GM12878 (cell line): ENCODE results near the gene TBC1D8. TPM values are rescaled to one million over a fixed set of nuclear protein-coding genes. Genes with fewer than 3 reads are reported as not detected.

Experiments used
- ATAC-seq: fragments of 200-7000 bp; cut with Tn5 transposase; 3 replicates; pipeline ENCODE4 v1.9.1; 2020; ENCODE audit warnings: mild to moderate bottlenecking, moderate library complexity
- BruUV-seq: library from RNA; stranded (reverse); fragments of 400-500 nt; replicated peaks from 2 replicates; lab custom pipeline; 2021; lab: Mats Ljungman, UMichigan
- CTCF ChIA-PET: fragments of 300-600 bp; sonication (Branson Sonifier 250); formaldehyde crosslinking; extraction: SDS; loops from one replicate; lab custom pipeline; 2021; ENCODE audit warnings: inconsistent platforms; lab: Yijun Ruan, JAX
- POLR2A ChIA-PET: fragments of 350-600 bp; formaldehyde crosslinking; extraction: SDS; loops from one replicate; lab custom pipeline; 2021; ENCODE audit warnings: inconsistent platforms; lab: Charles Lee
- RAD21 ChIA-PET: fragments of 300-600 bp; sonication (Branson Sonifier 250); formaldehyde crosslinking; loops from one replicate; lab custom pipeline; 2023; ENCODE audit warnings: antibody characterized with exemption; ENCODE audit not compliant: unreplicated experiment; lab: Charles Lee
- SMC1A ChIA-PET: fragments of 300-600 bp; sonication (Branson Sonifier 250); formaldehyde crosslinking; loops from one replicate; lab custom pipeline; 2023; ENCODE audit not compliant: unreplicated experiment, uncharacterized antibody; lab: Charles Lee
- DNase-seq: peaks from one replicate; pipeline ENCODE4 v3.0.0-alpha.2; 2011; ENCODE audit warnings: low read depth, low spot score
- FAIRE-seq: peaks from 3 replicates; lab custom pipeline; 2011; peaks lifted over from hg19 to GRCh38; lab: Jason Lieb, UNC
- H2AFZ ChIP-seq: 2 replicates; pipeline ENCODE4 v1.6.0; 2011; ENCODE audit warnings: low read depth, low read length, control low read depth; ENCODE audit not compliant: control insufficient read depth
- H3K27ac ChIP-seq: 2 replicates; pipeline ENCODE4 v1.5.1; 2011; ENCODE audit warnings: control low read depth; ENCODE audit not compliant: control insufficient read depth, insufficient read depth
- H3K27me3 ChIP-seq, 2 experiments: replicated peaks in 1 of 2; 2 replicates each; pipeline versions ENCODE4 v1.6.0 to v1.6.1; 2011; ENCODE audit warnings: low read length in 1 of 2; ENCODE audit not compliant: control insufficient read depth in 2 of 2, insufficient read depth in 2 of 2
- H3K36me3 ChIP-seq, 2 experiments: 2 replicates each; pipeline ENCODE4 v1.5.1; 2011; ENCODE audit warnings: low read length in 1 of 2; ENCODE audit not compliant: control insufficient read depth in 2 of 2, insufficient read depth in 2 of 2
- H3K4me1 ChIP-seq: 2 replicates; pipeline ENCODE4 v1.6.1; 2011; ENCODE audit warnings: mild to moderate bottlenecking, low read length, moderate library complexity, mixed read lengths; ENCODE audit not compliant: control insufficient read depth, insufficient read depth
- H3K4me2 ChIP-seq: 2 replicates; pipeline ENCODE4 v1.6.0; 2011; ENCODE audit warnings: control low read depth; ENCODE audit not compliant: control insufficient read depth, insufficient read depth
- H3K4me3 ChIP-seq: fragments of 200-600 bp; sonication (generic); 2 replicates; pipeline ENCODE4 v1.5.1; 2016
- H3K79me2 ChIP-seq: 2 replicates; pipeline ENCODE4 v1.6.0; 2011; ENCODE audit warnings: low read length; ENCODE audit not compliant: control insufficient read depth, insufficient read depth
- H3K9ac ChIP-seq: 2 replicates; pipeline ENCODE4 v1.8.0; 2011; ENCODE audit warnings: low read length, control low read depth, mixed read lengths; ENCODE audit not compliant: control insufficient read depth, insufficient read depth
- H3K9me3 ChIP-seq: replicated peaks from 3 replicates; pipeline ENCODE4 v1.5.1; 2011; ENCODE audit warnings: mild to moderate bottlenecking, low read length; ENCODE audit not compliant: control insufficient read depth, insufficient read depth
- H4K20me1 ChIP-seq: 2 replicates; pipeline ENCODE4 v1.6.0; 2011; ENCODE audit not compliant: control insufficient read depth, insufficient read depth
- BCLAF1 ChIP-seq: fragments of 450-650 bp; IDR thresholded peaks from 2 replicates; pipeline ENCODE4 v1.6.1; 2017; ENCODE audit warnings: antibody characterized with exemption, mild to moderate bottlenecking, moderate library complexity
- CEBPB ChIP-seq, 2 experiments: fragments of 150-350 bp in 1 of 2; IDR thresholded peaks; 2 replicates each; pipeline ENCODE4 v1.6.1; 2012 to 2014; ENCODE audit warnings: low read depth in 2 of 2, low read length in 2 of 2, borderline replicate concordance in 1 of 2, inconsistent platforms in 1 of 2
- CHD2 ChIP-seq: IDR thresholded peaks from 2 replicates; pipeline ENCODE4 v1.6.1; 2011; ENCODE audit warnings: low read depth, low read length, improper control_type of control experiment, borderline replicate concordance
- CTCF ChIP-seq, 3 experiments: IDR thresholded peaks in 2 of 3; conservative IDR thresholded peaks in 1 of 3; 2 replicates each; pipeline ENCODE4 v1.5.1; 2011; ENCODE audit warnings: low read depth in 3 of 3, low read length in 3 of 3, mild to moderate bottlenecking in 3 of 3, control low read depth in 2 of 3, moderate library complexity in 2 of 3, inconsistent platforms in 1 of 3, mixed read lengths in 1 of 3; ENCODE audit not compliant: control insufficient read depth in 2 of 3, insufficient read depth in 1 of 3; ENCODE audit errors: extremely low read depth in 1 of 3
- DPF2 ChIP-seq: fragments of 450-650 bp; IDR thresholded peaks from 2 replicates; pipeline ENCODE4 v1.6.1; 2017; ENCODE audit warnings: mild to moderate bottlenecking
- ESRRA ChIP-seq: IDR thresholded peaks from 2 replicates; pipeline ENCODE4 v1.6.1; 2012; ENCODE audit warnings: mild to moderate bottlenecking, low read length, improper control_type of control experiment
- HDGF ChIP-seq: fragments of 450-650 bp; IDR thresholded peaks from 2 replicates; pipeline ENCODE4 v1.6.1; 2016; ENCODE audit warnings: antibody characterized with exemption
- MEF2A ChIP-seq: IDR thresholded peaks from 2 replicates; pipeline ENCODE4 v1.6.1; 2011; ENCODE audit warnings: low read depth, mild to moderate bottlenecking, low read length, moderate library complexity; ENCODE audit not compliant: insufficient read depth
- NBN ChIP-seq: fragments of 450-650 bp; IDR thresholded peaks from 2 replicates; pipeline ENCODE4 v1.6.1; 2016
- NRF1 ChIP-seq: conservative IDR thresholded peaks from 2 replicates; pipeline ENCODE4 v1.6.1; 2011; ENCODE audit warnings: mild to moderate bottlenecking, low read depth, low read length, improper control_type of control experiment
- PAX8 ChIP-seq: fragments of 450-650 bp; IDR thresholded peaks from 2 replicates; pipeline ENCODE4 v1.6.1; 2017; ENCODE audit warnings: mild to moderate bottlenecking, moderate library complexity
- POLR2AphosphoS2 ChIP-seq: IDR thresholded peaks from 2 replicates; pipeline ENCODE4 v1.6.1; 2011; ENCODE audit warnings: low read depth, mild to moderate bottlenecking, low read length, improper control_type of control experiment, moderate library complexity
- POU2F2 ChIP-seq: IDR thresholded peaks from 3 replicates; pipeline ENCODE4 v1.6.1; 2011; ENCODE audit warnings: low read depth, mild to moderate bottlenecking, low read length, borderline replicate concordance
- SREBF2 ChIP-seq: IDR thresholded peaks from 2 replicates; pipeline ENCODE4 v1.6.1; 2012; ENCODE audit warnings: mild to moderate bottlenecking, low read length
- SRF ChIP-seq, 2 experiments: IDR thresholded peaks; 2 replicates each; pipeline ENCODE4 v1.6.1; 2011; ENCODE audit warnings: low read depth in 2 of 2, low read length in 2 of 2, mild to moderate bottlenecking in 1 of 2, moderate library complexity in 1 of 2
- STAT1 ChIP-seq: fragments of 450-650 bp; conservative IDR thresholded peaks from 2 replicates; pipeline ENCODE4 v1.6.1; 2014; ENCODE audit warnings: antibody characterized with exemption, mild to moderate bottlenecking
- TCF7 ChIP-seq: IDR thresholded peaks from 2 replicates; pipeline ENCODE4 v1.6.1; 2014; ENCODE audit warnings: antibody characterized with exemption, borderline replicate concordance
- USF2 ChIP-seq: IDR thresholded peaks from 2 replicates; pipeline ENCODE4 v1.6.1; 2011; ENCODE audit warnings: low read depth, low read length, improper control_type of control experiment, borderline replicate concordance
- WGBS: methylation state at CpG from one replicate; pipeline ENCODE4 v1.1.6; 2016; ENCODE audit warnings: low lambda C conversion rate; ENCODE audit not compliant: insufficient replicate concordance, insufficient coverage; ENCODE audit errors: missing lambda C conversion rate; 5-methylcytosine and 5-hydroxymethylcytosine counted together
- in situ Hi-C: fragments of 300-500 bp; cut with MboI; formaldehyde crosslinking; loops from 9 replicates; pipeline ENCODE4 v1.14.3; 2018; ENCODE audit warnings: mixed read lengths
- intact Hi-C: fragments of 100-400 bp; cut with micrococcal nuclease; formaldehyde crosslinking; loops from one replicate; pipeline ENCODE4 v1.14.2; 2022; ENCODE audit not compliant: unreplicated experiment
- polyA plus RNA-seq, 11 experiments: library from polyadenylated mRNA; depleted of rRNA in 4 of 11; unstranded in 6 of 11; stranded (reverse) in 5 of 11; fragments of >200 nt; fragmentation: Nextera tagmentation in 4 of 11; fragmentation: Illumina TruSeq in 1 of 11; extraction: Ambion mirVana in 4 of 11; extraction: Trizol in 1 of 11; gene quantifications; 1 replicate in 1 of 11; 2 replicates in 10 of 11; pipeline versions ENCODE4 v1.2.1 to v1.2.3, GENCODE V29; 2011 to 2016; ENCODE audit warnings: inconsistent platforms in 2 of 11, missing spikeins in 2 of 11, low read depth in 1 of 11
- total RNA-seq, 4 experiments: library from RNA; depleted of rRNA in 3 of 4; stranded (reverse); fragments of >200 nt in 3 of 4; fragmentation: Illumina TruSeq in 1 of 4; extraction: Trizol in 1 of 4; gene quantifications; 2 replicates each; pipeline versions ENCODE4 v1.2.1 to v1.2.3, GENCODE V29; 2013 to 2021

The TBC1D8 gene
- total and polyA plus RNA-seq, 10 of the 15 experiments (the other 5 are each of a cell fraction or from before 2014, with no cell fraction given), result 0.80 to 4.9 (median 4.4) TPM

- in situ Hi-C loops, result loop anchor here (10.0 kb wide), 1 partner anchor 401 kb away; no protein-coding TSS in a partner anchor
- BruUV-seq, result no TSS peak
These were observed 155.7 kb downstream of the TBC1D8 start for GRCh38 chr2:100995309-100996075.

More at GRCh38 chr2:100995309-100996075, 155.7 kb downstream of the TBC1D8 start:
- no peak overlapping the region for H3K27ac ChIP-seq
- intact Hi-C loops, result no loop called here
- FAIRE-seq (no peak), DNase-seq (no peak), ATAC-seq (no peak)
- 70% methylated on average over 28 of the region's 28 CpGs for WGBS
- ChIA-PET RAD21 (no interaction called here), SMC1A (no interaction called here), CTCF (no interaction called here), POLR2A (no interaction called here)
- no peaks in the 10 kb centered on the region for H3K9me3 ChIP-seq
- H3K27me3 ChIP-seq, result no peaks in the 10 kb centered on the region; a peak in 1 of 4 replicates
- no peak overlapping the region for H3K4me3 ChIP-seq
- H4K20me1 ChIP-seq, result no peaks in the 10 kb centered on the region
- no peaks in the 10 kb centered on the region for H3K36me3 ChIP-seq
- H3K4me1 ChIP-seq, result no peaks in the 10 kb centered on the region
- H2AFZ ChIP-seq, result no peak overlapping the region
- no peak overlapping the region for H3K9ac ChIP-seq
- no peak overlapping the region for H3K4me2 ChIP-seq
- TF ChIP-seq CTCF (IDR thresholded peaks at IDR 0.05 in 2 of 3, conservative IDR thresholded peaks at IDR 0.05 in 1 of 3; ENCODE audit: control insufficient read depth in 2 of 3, extremely low read depth in 1 of 3, insufficient read depth in 1 of 3, low read depth in 3 of 3, low read length in 3 of 3) (no peak), ESRRA (no peak), POU2F2 (no peak), NBN (no peak), HDGF (no peak), STAT1 (no peak), SRF (IDR thresholded peaks at IDR 0.05; ENCODE audit: low read depth in 2 of 2, low read length in 2 of 2) (no peak), NRF1 (no peak), SREBF2 (no peak), POLR2AphosphoS2 (no peak), PAX8 (no peak), DPF2 (no peak), TCF7 (no peak), MEF2A (no peak), BCLAF1 (no peak), CHD2 (no peak), CEBPB (IDR thresholded peaks at IDR 0.05; ENCODE audit: borderline replicate concordance in 1 of 2, low read depth in 2 of 2, low read length in 2 of 2) (no peak), USF2 (no peak)
- H3K79me2 ChIP-seq, result no peaks in the 10 kb centered on the region
